Measurements from ENCODE around the gene BASP1.
"Not testable (repeated sequence)": the region's sequence is repeated elsewhere in the genome, so short reads cannot be mapped to it uniquely, and the experiment has no call there.

BASP1 gene

DNA sequence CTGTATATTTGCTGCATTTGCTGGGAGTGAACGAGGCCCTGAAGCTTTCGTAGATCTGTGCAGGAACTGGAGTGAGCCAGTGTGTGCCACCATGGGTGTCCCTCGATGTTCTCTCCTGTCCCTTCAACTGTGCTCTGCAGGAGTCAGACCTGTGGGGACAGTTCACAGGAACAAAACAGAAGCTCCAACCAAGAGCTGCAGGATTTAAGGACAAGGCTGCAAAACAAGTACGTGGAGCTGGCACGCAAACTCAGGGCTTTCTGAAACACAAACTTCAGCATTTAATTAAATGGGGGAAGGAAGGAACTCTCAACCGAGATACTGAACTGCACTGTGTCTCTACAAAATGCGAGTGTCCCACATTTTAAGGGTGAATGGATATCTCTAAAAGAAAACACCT lies 24.2 kb downstream of the BASP1 start:
- Histone ChIP-seq H4K12ac (ENCODE audit: low read depth, low read length) (no peak overlapping the region), H3K14ac (ENCODE audit: low read length) (no peak overlapping the region), H3K4ac (ENCODE audit: low read depth, low read length) (peak overlapping the region; percentile 86), H2AK5ac (ENCODE audit: low read length) (no peak overlapping the region), H3K4me2 (ENCODE audit: low read length) (no peak overlapping the region), H3K23ac (ENCODE audit: low read length) (no peak overlapping the region), H3K4me3 (ENCODE audit: low read depth, low read length) (no peak overlapping the region), H4K8ac (ENCODE audit: low read depth, low read length) (no peak overlapping the region), H3K9ac (ENCODE audit: low read length) (no peak overlapping the region), H2BK12ac (ENCODE audit: low read length) (no peak overlapping the region), H3K27me3 (ENCODE audit: insufficient read depth, low read length) (no peaks in the 10 kb centered on the region), H2BK120ac (ENCODE audit: insufficient read depth, low read length, poor library complexity) (no peak overlapping the region), H3K18ac (ENCODE audit: low read length) (peak overlapping the region; percentile 61), H2AFZ (ENCODE audit: insufficient read depth, low read length, poor library complexity) (no peak overlapping the region), H3K36me3 (ENCODE audit: control insufficient read depth in 1 of 2, insufficient read depth in 2 of 2, low read length in 2 of 2) (peaks cover 3 to 4% of the 10 kb centered on the region in 2 experiments), H3K79me1 (ENCODE audit: low read length) (peaks cover 2% of the 10 kb centered on the region), H2BK5ac (ENCODE audit: low read depth, low read length, poor library complexity) (no peak overlapping the region), H3K79me2 (ENCODE audit: control insufficient read depth, insufficient read depth, low read length, poor library complexity) (peaks cover 19% of the 10 kb centered on the region), H3K27ac (ENCODE audit: low read depth, low read length) (no peak overlapping the region), H3K9me3 (ENCODE audit: insufficient read depth, low read depth, low read length) (no peaks in the 10 kb centered on the region), H4K91ac (ENCODE audit: low read depth, low read length) (no peak overlapping the region), H3K4me1 (ENCODE audit: control insufficient read depth in 1 of 2, insufficient read depth in 2 of 2, low read length in 2 of 2) (peaks cover 5 to 11% of the 10 kb centered on the region in 2 experiments)
- WGBS (ENCODE audit: extremely low coverage, insufficient coverage, insufficient read length) = no CpG with 5 or more reads among the region's 7 CpGs
- DNase-seq = no peak

GRCh38 chr5:17243287-17244063 lies 26.0 kb downstream of the BASP1 start:
- Histone ChIP-seq H4K8ac (ENCODE audit: low read depth, low read length) (peak overlapping the region; percentile 56), H3K27ac (ENCODE audit: low read depth, low read length) (no peak overlapping the region), H3K4me1 (ENCODE audit: control insufficient read depth in 1 of 2, insufficient read depth in 2 of 2, low read length in 2 of 2) (peaks cover 7 to 11% of the 10 kb centered on the region in 2 experiments), H4K12ac (ENCODE audit: low read depth, low read length) (no peak overlapping the region), H2AFZ (ENCODE audit: insufficient read depth, low read length, poor library complexity) (no peak overlapping the region), H3K9ac (ENCODE audit: low read length) (no peak overlapping the region), H3K4ac (ENCODE audit: low read depth, low read length) (peak overlapping the region; percentile 97), H3K4me3 (ENCODE audit: low read depth, low read length) (no peak overlapping the region), H2BK12ac (ENCODE audit: low read length) (peak overlapping the region; percentile 28), H2BK5ac (ENCODE audit: low read depth, low read length, poor library complexity) (peak overlapping the region; percentile 27), H3K9me3 (ENCODE audit: insufficient read depth, low read depth, low read length) (no peaks in the 10 kb centered on the region), H3K18ac (ENCODE audit: low read length) (peak overlapping the region; percentile 54), H3K79me2 (ENCODE audit: control insufficient read depth, insufficient read depth, low read length, poor library complexity) (peaks cover 17% of the 10 kb centered on the region), H3K36me3 (ENCODE audit: control insufficient read depth in 1 of 2, insufficient read depth in 2 of 2, low read length in 2 of 2) (peaks cover 2 to 6% of the 10 kb centered on the region in 2 experiments), H3K14ac (ENCODE audit: low read length) (peak overlapping the region; percentile 26), H3K4me2 (ENCODE audit: low read length) (no peak overlapping the region), H3K27me3 (ENCODE audit: insufficient read depth, low read length) (no peaks in the 10 kb centered on the region), H3K79me1 (ENCODE audit: low read length) (peaks cover 2% of the 10 kb centered on the region), H2AK5ac (ENCODE audit: low read length) (no peak overlapping the region), H4K91ac (ENCODE audit: low read depth, low read length) (no peak overlapping the region), H3K23ac (ENCODE audit: low read length) (no peak overlapping the region), H2BK120ac (ENCODE audit: insufficient read depth, low read length, poor library complexity) (no peak overlapping the region)
- no peak for DNase-seq
- no CpG with 5 or more reads among the region's 12 CpGs for WGBS (ENCODE audit: extremely low coverage, insufficient coverage, insufficient read length)

GRCh38 chr5:17249029-17249634 lies 31.7 kb downstream of the BASP1 start:
- Histone ChIP-seq H3K79me1 (ENCODE audit: low read length) (peaks cover 7% of the 10 kb centered on the region), H2BK5ac (ENCODE audit: low read depth, low read length, poor library complexity) (peak overlapping the region; percentile 58), H2AFZ (ENCODE audit: insufficient read depth, low read length, poor library complexity) (no peak overlapping the region), H3K36me3 (ENCODE audit: control insufficient read depth in 1 of 2, insufficient read depth in 2 of 2, low read length in 2 of 2) (peaks cover 4% of the 10 kb centered on the region in 2 experiments), H3K14ac (ENCODE audit: low read length) (no peak overlapping the region), H3K23ac (ENCODE audit: low read length) (no peak overlapping the region), H4K12ac (ENCODE audit: low read depth, low read length) (no peak overlapping the region), H4K91ac (ENCODE audit: low read depth, low read length) (no peak overlapping the region), H3K4ac (ENCODE audit: low read depth, low read length) (no peak overlapping the region), H3K4me3 (ENCODE audit: low read depth, low read length) (no peak overlapping the region), H2BK120ac (ENCODE audit: insufficient read depth, low read length, poor library complexity) (no peak overlapping the region), H3K9me3 (ENCODE audit: insufficient read depth, low read depth, low read length) (no peaks in the 10 kb centered on the region), H3K18ac (ENCODE audit: low read length) (no peak overlapping the region), H3K4me2 (ENCODE audit: low read length) (peak overlapping the region; percentile 1), H3K27ac (ENCODE audit: low read depth, low read length) (peak overlapping the region; percentile 49), H2AK5ac (ENCODE audit: low read length) (no peak overlapping the region), H2BK12ac (ENCODE audit: low read length) (no peak overlapping the region), H3K79me2 (ENCODE audit: control insufficient read depth, insufficient read depth, low read length, poor library complexity) (peaks cover 14% of the 10 kb centered on the region), H3K4me1 (ENCODE audit: control insufficient read depth in 1 of 2, insufficient read depth in 2 of 2, low read length in 2 of 2) (peaks cover 12 to 14% of the 10 kb centered on the region in 2 experiments), H4K8ac (ENCODE audit: low read depth, low read length) (no peak overlapping the region), H3K9ac (ENCODE audit: low read length) (no peak overlapping the region), H3K27me3 (ENCODE audit: insufficient read depth, low read length) (no peaks in the 10 kb centered on the region)
- DNase-seq = peak; percentile 87 to 96
- WGBS (ENCODE audit: extremely low coverage, insufficient coverage, insufficient read length) = no CpG with 5 or more reads among the region's 3 CpGs

DNA sequence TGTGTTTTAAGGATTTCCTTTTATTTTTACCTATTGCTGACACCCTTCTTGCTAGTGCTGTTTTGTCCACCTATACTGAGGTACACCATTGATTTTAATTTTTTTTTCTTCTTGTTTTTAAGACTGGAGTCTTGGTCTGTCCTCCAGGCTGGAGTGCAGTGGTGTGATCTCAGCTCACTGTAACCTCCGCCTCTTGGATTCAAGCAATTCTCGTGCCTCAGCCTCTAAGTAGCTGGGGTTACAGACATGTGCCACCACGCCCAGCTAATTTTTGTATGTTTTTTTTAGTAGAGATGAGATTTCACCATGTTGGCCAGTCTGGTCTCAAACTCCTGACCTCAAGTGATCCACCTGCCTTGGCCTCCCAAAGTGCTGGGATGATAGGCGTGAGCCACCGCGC lies 32.4 kb downstream of the BASP1 start:
- Histone ChIP-seq H3K18ac (ENCODE audit: low read length) (peak overlapping the region; percentile 60), H3K79me2 (ENCODE audit: control insufficient read depth, insufficient read depth, low read length, poor library complexity) (peaks cover 11% of the 10 kb centered on the region), H3K4ac (ENCODE audit: low read depth, low read length) (peak overlapping the region; percentile 94), H4K91ac (ENCODE audit: low read depth, low read length) (peak overlapping the region; percentile 74), H3K27ac (ENCODE audit: low read depth, low read length) (peak overlapping the region; percentile 22), H2BK120ac (ENCODE audit: insufficient read depth, low read length, poor library complexity) (peak overlapping the region; percentile 46), H2BK5ac (ENCODE audit: low read depth, low read length, poor library complexity) (peak overlapping the region; percentile 73), H2BK12ac (ENCODE audit: low read length) (peak overlapping the region; percentile 76), H4K8ac (ENCODE audit: low read depth, low read length) (peak overlapping the region; percentile 61), H3K4me1 (ENCODE audit: control insufficient read depth in 1 of 2, insufficient read depth in 2 of 2, low read length in 2 of 2) (peaks cover 11 to 14% of the 10 kb centered on the region in 2 experiments)
- not testable (repeated sequence) for H3K9me3 ChIP-seq (ENCODE audit: insufficient read depth, low read depth, low read length); H4K12ac ChIP-seq (ENCODE audit: low read depth, low read length); H2AFZ ChIP-seq (ENCODE audit: insufficient read depth, low read length, poor library complexity); H3K4me2 ChIP-seq (ENCODE audit: low read length); H3K27me3 ChIP-seq (ENCODE audit: insufficient read depth, low read length); H3K36me3 ChIP-seq (ENCODE audit: control insufficient read depth in 1 of 2, insufficient read depth in 2 of 2, low read length in 2 of 2); DNase-seq; H3K9ac ChIP-seq (ENCODE audit: low read length); H2AK5ac ChIP-seq (ENCODE audit: low read length); H3K23ac ChIP-seq (ENCODE audit: low read length); H3K79me1 ChIP-seq (ENCODE audit: low read length); H3K14ac ChIP-seq (ENCODE audit: low read length); H3K4me3 ChIP-seq (ENCODE audit: low read depth, low read length)
- no CpG with 5 or more reads among the region's 6 CpGs for WGBS (ENCODE audit: extremely low coverage, insufficient coverage, insufficient read length)
